ENCODE data around the gene ASPHD2. TPM values are rescaled to one million over a fixed set of nuclear protein-coding genes. Genes with fewer than 3 reads are reported as not detected.

The ASPHD2 gene
- total RNA-seq, 1 experiment from 2014 or later, result 0.40 TPM

DNA sequence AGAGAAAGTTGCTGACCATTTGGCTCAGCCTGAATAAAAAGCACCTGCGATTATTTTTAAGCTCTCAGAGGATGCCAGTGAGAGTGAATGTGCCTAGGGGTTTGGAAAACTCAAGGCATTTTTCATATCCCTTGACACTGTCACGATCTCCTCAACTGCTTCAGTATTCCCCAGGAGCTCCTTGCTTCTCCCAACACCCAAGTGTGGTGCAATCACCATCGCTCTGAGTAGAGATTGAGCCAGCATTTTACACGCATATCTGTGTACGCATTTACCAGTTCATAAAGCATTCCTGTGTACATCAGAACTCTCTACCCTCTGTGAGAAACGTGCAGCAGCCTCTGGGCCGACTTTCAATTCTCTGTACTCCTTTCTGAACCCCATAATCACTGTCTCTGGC, 56.0 kb downstream of the ASPHD2 start:
- Mint-ChIP-seq H3K9me3 (ENCODE audit: low read depth, unreplicated experiment) (no peaks in the 10 kb centered on the region), H3K27me3 (ENCODE audit: unreplicated experiment) (no peaks in the 10 kb centered on the region), H3K4me1 (ENCODE audit: low read depth, unreplicated experiment) (peaks cover 56% of the 10 kb centered on the region), H3K4me3 (ENCODE audit: low read depth, unreplicated experiment) (peak overlapping the region; percentile 85), H3K36me3 (ENCODE audit: insufficient read depth, unreplicated experiment) (peaks cover 60% of the 10 kb centered on the region), H3K27ac (ENCODE audit: unreplicated experiment) (no peak overlapping the region)
- TF ChIP-seq, protein P1, sequence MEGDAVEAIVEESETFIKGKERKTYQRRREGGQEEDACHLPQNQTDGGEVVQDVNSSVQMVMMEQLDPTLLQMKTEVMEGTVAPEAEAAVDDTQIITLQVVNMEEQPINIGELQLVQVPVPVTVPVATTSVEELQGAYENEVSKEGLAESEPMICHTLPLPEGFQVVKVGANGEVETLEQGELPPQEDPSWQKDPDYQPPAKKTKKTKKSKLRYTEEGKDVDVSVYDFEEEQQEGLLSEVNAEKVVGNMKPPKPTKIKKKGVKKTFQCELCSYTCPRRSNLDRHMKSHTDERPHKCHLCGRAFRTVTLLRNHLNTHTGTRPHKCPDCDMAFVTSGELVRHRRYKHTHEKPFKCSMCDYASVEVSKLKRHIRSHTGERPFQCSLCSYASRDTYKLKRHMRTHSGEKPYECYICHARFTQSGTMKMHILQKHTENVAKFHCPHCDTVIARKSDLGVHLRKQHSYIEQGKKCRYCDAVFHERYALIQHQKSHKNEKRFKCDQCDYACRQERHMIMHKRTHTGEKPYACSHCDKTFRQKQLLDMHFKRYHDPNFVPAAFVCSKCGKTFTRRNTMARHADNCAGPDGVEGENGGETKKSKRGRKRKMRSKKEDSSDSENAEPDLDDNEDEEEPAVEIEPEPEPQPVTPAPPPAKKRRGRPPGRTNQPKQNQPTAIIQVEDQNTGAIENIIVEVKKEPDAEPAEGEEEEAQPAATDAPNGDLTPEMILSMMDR (IDR thresholded peaks at IDR 0.05; ENCODE audit: unreplicated experiment), result no peak
- DNase-seq, result no peak
- intact Hi-C loops (cut with micrococcal nuclease; ENCODE audit: unreplicated experiment), result no loop called here
- CTCF ChIA-PET, result interaction anchor here (0.6 to 1.5 kb wide), 3 partner anchors 17 to 121 kb away, joined by 3 to 9 read pairs (median 4); no protein-coding TSS in a partner anchor
- BruUV-seq (replicated peaks), result no TSS peak

DNA sequence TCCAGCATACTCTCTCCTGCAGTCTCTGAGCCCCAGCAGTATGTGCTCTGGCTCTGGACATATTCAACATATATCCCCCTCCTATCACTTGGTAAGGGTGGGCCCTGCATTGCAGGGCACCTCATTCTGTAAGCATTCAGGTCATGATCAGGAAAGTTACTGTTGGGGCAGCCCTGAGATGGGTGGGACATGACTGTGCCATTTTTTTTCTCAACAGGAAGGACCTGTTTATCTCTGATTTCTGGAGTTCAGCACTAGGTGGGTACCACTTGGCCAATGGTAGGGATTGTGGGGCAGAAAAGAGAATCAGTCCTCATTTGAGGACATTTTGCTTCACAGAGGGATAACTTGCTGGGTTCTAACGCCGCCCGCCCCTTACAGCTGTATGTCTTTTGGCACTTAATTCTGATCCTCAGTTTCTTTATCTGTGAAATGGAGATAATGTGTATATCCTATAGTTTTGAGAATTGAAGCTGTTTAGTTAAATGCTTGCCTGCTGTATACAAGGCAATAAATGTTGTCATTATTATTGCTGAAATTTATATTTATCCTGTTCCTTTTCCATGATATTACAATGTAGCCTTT, 56.8 kb downstream of the ASPHD2 start:
- no peak for DNase-seq
- CTCF ChIA-PET, result no interaction called here
- Mint-ChIP-seq H3K27me3 (ENCODE audit: unreplicated experiment) (no peaks in the 10 kb centered on the region), H3K4me1 (ENCODE audit: low read depth, unreplicated experiment) (peaks cover 52% of the 10 kb centered on the region), H3K4me3 (ENCODE audit: low read depth, unreplicated experiment) (peak overlapping the region; percentile 85), H3K27ac (ENCODE audit: unreplicated experiment) (no peak overlapping the region), H3K36me3 (ENCODE audit: insufficient read depth, unreplicated experiment) (peaks cover 65% of the 10 kb centered on the region), H3K9me3 (ENCODE audit: low read depth, unreplicated experiment) (no peaks in the 10 kb centered on the region)
- TF ChIP-seq, protein P1 (IDR thresholded peaks at IDR 0.05; ENCODE audit: unreplicated experiment), result no peak
- BruUV-seq (replicated peaks), result no TSS peak
- intact Hi-C loops (cut with micrococcal nuclease; ENCODE audit: unreplicated experiment), result no loop called here

DNA sequence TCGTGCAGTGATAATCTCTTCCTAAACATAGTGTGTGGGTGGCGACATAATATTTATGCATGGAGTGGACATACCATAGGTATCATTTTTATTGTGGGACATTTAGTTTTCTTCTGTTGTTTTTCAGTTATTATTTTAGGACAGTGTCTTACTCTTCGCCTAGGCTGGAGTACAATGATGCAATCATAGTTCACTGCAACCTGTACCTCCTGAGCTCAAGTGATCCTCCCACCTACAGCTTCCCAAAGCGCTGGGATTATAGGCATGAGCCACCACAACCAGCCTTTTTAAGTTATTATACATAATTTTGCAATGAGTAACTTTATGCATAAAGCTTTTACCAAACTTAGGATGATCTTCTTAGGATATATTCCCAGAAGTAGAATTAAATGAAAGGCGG, 57.3 kb downstream of the ASPHD2 start:
- no peak overlapping the region for H3K27ac Mint-ChIP-seq (ENCODE audit: unreplicated experiment)
- BruUV-seq (replicated peaks), result no TSS peak
- peaks cover 63% of the 10 kb centered on the region for H3K36me3 Mint-ChIP-seq (ENCODE audit: insufficient read depth, unreplicated experiment)
- TF ChIP-seq, protein P1 (IDR thresholded peaks at IDR 0.05; ENCODE audit: unreplicated experiment), result no peak
- H3K9me3 Mint-ChIP-seq (ENCODE audit: low read depth, unreplicated experiment), result no peaks in the 10 kb centered on the region
- CTCF ChIA-PET, result no interaction called here
- no peak for DNase-seq
- intact Hi-C loops (cut with micrococcal nuclease; ENCODE audit: unreplicated experiment), result no loop called here
- H3K4me3 Mint-ChIP-seq (ENCODE audit: low read depth, unreplicated experiment), result no peak overlapping the region
- no peaks in the 10 kb centered on the region for H3K27me3 Mint-ChIP-seq (ENCODE audit: unreplicated experiment)
- H3K4me1 Mint-ChIP-seq (ENCODE audit: low read depth, unreplicated experiment), result peaks cover 47% of the 10 kb centered on the region

DNA sequence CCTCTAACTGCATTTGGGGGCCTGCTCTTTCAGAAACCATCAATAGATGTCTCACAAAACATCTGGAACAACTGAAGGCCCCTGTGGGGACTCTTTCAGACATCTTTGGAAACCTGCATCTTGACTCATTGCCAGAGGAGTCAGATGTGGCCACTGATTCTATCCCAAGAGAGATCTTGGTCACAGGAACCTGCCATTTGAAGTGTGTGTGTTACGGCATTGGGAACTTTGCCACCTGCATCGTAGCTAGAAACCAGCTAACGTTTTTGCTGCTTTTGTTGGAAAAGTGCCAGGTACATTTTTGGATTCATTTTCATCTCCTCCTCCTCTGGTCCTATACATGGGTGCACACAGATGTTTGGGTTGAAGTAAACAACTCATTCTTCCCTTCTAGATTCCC, 58.9 kb downstream of the ASPHD2 start:
- no peak for DNase-seq
- Mint-ChIP-seq H3K4me1 (ENCODE audit: low read depth, unreplicated experiment) (peaks cover 31% of the 10 kb centered on the region), H3K9me3 (ENCODE audit: low read depth, unreplicated experiment) (no peaks in the 10 kb centered on the region), H3K4me3 (ENCODE audit: low read depth, unreplicated experiment) (no peak overlapping the region), H3K27me3 (ENCODE audit: unreplicated experiment) (no peaks in the 10 kb centered on the region), H3K36me3 (ENCODE audit: insufficient read depth, unreplicated experiment) (peaks cover 54% of the 10 kb centered on the region), H3K27ac (ENCODE audit: unreplicated experiment) (no peak overlapping the region)
- no TSS peak for BruUV-seq (replicated peaks)
- CTCF ChIA-PET, result no interaction called here
- intact Hi-C loops (cut with micrococcal nuclease; ENCODE audit: unreplicated experiment), result no loop called here
- TF ChIP-seq, protein P1 (IDR thresholded peaks at IDR 0.05; ENCODE audit: unreplicated experiment), result no peak
